Adrenal gland (tissue), 12 donors: Measurements from ENCODE around the gene MYO1E. TPM values are rescaled to one million over a fixed set of nuclear protein-coding genes. Genes with fewer than 3 reads are reported as not detected.

Source experiments
- DNase-seq, 7 donors: peaks; one replicate each; pipeline ENCODE4 v3.0.0-alpha.2; 2019 to 2020
- H3K27ac ChIP-seq, 5 donors: fragments of 200-600 bp; sonication (generic) in 4 of 5; 1 replicate in 3 of 5; 2 replicates in 2 of 5; pipeline versions ENCODE4 v1.5.1 to v1.8.0; 2016 to 2020; ENCODE audit warnings: mild to moderate bottlenecking in 1 of 5
- H3K27me3 ChIP-seq: fragments of 200-600 bp; 2 replicates; pipeline ENCODE4 v1.8.0; 2021
- H3K36me3 ChIP-seq, 2 donors: fragments of 200-600 bp; replicated peaks in 1 of 2; 1 replicate in 1 of 2; 2 replicates in 1 of 2; pipeline versions ENCODE4 v1.5.1 to v1.8.0; 2018 to 2022
- H3K4me1 ChIP-seq, 2 donors: fragments of 200-600 bp; replicated peaks in 1 of 2; 1 replicate in 1 of 2; 2 replicates in 1 of 2; pipeline versions ENCODE4 v1.5.1 to v1.8.0; 2018 to 2021
- H3K4me3 ChIP-seq, 4 donors: fragments of 200-600 bp; sonication (generic) in 3 of 4; one replicate each; pipeline ENCODE4 v1.5.1; 2016 to 2018
- H3K9me3 ChIP-seq, 3 donors: fragments of 200-600 bp; sonication (generic) in 1 of 3; replicated peaks in 1 of 3; 1 replicate in 2 of 3; 2 replicates in 1 of 3; pipeline versions ENCODE4 v1.5.1 to v1.8.0; 2016 to 2021
- CTCF ChIP-seq, 6 experiments: fragments of 450-650 bp in 4 of 6; fragments of 200-600 bp in 2 of 6; sonication (generic) in 1 of 6; IDR thresholded peaks; 1 replicate in 5 of 6; 2 replicates in 1 of 6; pipeline versions ENCODE4 v1.5.1 to v1.8.0; 2016 to 2021; ENCODE audit warnings: antibody characterized with exemption in 6 of 6, mild to moderate bottlenecking in 2 of 6, moderate library complexity in 1 of 6
- POLR2A ChIP-seq, 2 donors: fragments of 450-650 bp; IDR thresholded peaks; one replicate each; pipeline ENCODE4 v1.6.1; 2017; ENCODE audit warnings: antibody characterized with exemption in 2 of 2, mild to moderate bottlenecking in 2 of 2, moderate library complexity in 1 of 2
- WGBS, 4 donors: extraction: QIAGEN DNeasy Blood & Tissue Kit in 2 of 4; methylation state at CpG; one replicate each; pipeline versions ENCODE4 v1.1.5 to v1.1.7; 2013 to 2017; 5-methylcytosine and 5-hydroxymethylcytosine counted together
- intact Hi-C, 2 donors: fragments of 100-400 bp; cut with DNase I; formaldehyde crosslinking; loops; one replicate each; pipeline versions ENCODE4 v1.14.1 to v1.15.0; 2022 to 2023
- polyA plus RNA-seq, 3 donors: library from polyadenylated mRNA; stranded (reverse); fragments of 200-250 nt in 2 of 3; fragments of 350-450 nt in 1 of 3; fragmentation: Illumina TruSeq in 1 of 3; extraction: RNeasy Lipid Tissue Mini Kit (QIAGEN cat#74804) in 1 of 3; gene quantifications; one replicate each; pipeline ENCODE4 v1.2.3, GENCODE V29; 2013 to 2014
- total RNA-seq, 9 donors: library from RNA; depleted of rRNA in 4 of 9; stranded (reverse); fragments of >200 nt in 4 of 9; fragments of 120-200 nt in 1 of 9; fragmentation: NEBNext Ultra II Directional in 1 of 9; extraction: Animal tissue kit (Norgen Biotek cat#: 25700) in 1 of 9; gene quantifications; one replicate each; pipeline versions ENCODE4 v1.1.0 to v1.2.4, GENCODE V29; 2013 to 2023
- donor health status: healthy with polysubstance abuse.
- donor health status: Bipolar disorder and iron deficiency.
- donor health status: DM: yes; HTN: yes; CAD: no.
- donor health status: DM: no; HTN: no; CAD: no.
- donor health status: DM: no; HTN: no; CAD: no.
- donor health status: DM: yes; HTN: yes; CAD: no.

Gene MYO1E
- total and polyA plus RNA-seq, 12 donors = 11.9 to 50.8 (median 26.0) TPM

- H3K4me3 ChIP-seq = no peak overlapping the region
- intact Hi-C loops = no loop called here
- TF ChIP-seq POLR2A (IDR thresholded peaks at IDR 0.05) (no peak), CTCF (IDR thresholded peaks at IDR 0.05) (no peak)
- no peaks in the 10 kb centered on the region for H3K27me3 ChIP-seq
- WGBS, 4 donors = 84 to 91% (median 88%) methylated on average over 4 of the region's 4 CpGs
- H3K9me3 ChIP-seq = no peaks in the 10 kb centered on the region
- no peaks in the 10 kb centered on the region for H3K4me1 ChIP-seq
- no peaks in the 10 kb centered on the region for H3K36me3 ChIP-seq
- DNase-seq = no peak
- H3K27ac ChIP-seq = no peak overlapping the region
Measured at GRCh38 chr15:59329091-59329490, 43.6 kb downstream of the MYO1E start.

GRCh38 chr15:59327942-59328341, 44.7 kb downstream of the MYO1E start:
- Histone ChIP-seq H3K9me3 (no peaks in the 10 kb centered on the region), H3K27ac (no peak overlapping the region), H3K27me3 (no peaks in the 10 kb centered on the region), H3K4me1 (no peaks in the 10 kb centered on the region), H3K4me3 (no peak overlapping the region), H3K36me3 (no peaks in the 10 kb centered on the region)
- TF ChIP-seq CTCF (IDR thresholded peaks at IDR 0.05) (no peak), POLR2A (IDR thresholded peaks at IDR 0.05) (no peak)
- intact Hi-C loops = no loop called here
- 71 to 81% (median 74%) methylated on average over 3 of the region's 3 CpGs for WGBS, 4 donors
- no peak for DNase-seq

GRCh38 chr15:59326856-59327255, 45.8 kb downstream of the MYO1E start:
- Histone ChIP-seq H3K4me3 (no peak overlapping the region), H3K9me3 (no peaks in the 10 kb centered on the region), H3K27me3 (no peaks in the 10 kb centered on the region), H3K4me1 (no peaks in the 10 kb centered on the region), H3K27ac (no peak overlapping the region), H3K36me3 (no peaks in the 10 kb centered on the region)
- intact Hi-C loops = no loop called here
- WGBS, 4 donors = 75 to 91% (median 79%) methylated on average over 6 of the region's 6 CpGs
- TF ChIP-seq CTCF (IDR thresholded peaks at IDR 0.05) = no peak
- TF ChIP-seq POLR2A (IDR thresholded peaks at IDR 0.05) = no peak
- no peak for DNase-seq

- Histone ChIP-seq H3K4me3 (no peak overlapping the region), H3K9me3 (no peaks in the 10 kb centered on the region), H3K36me3 (no peaks in the 10 kb centered on the region), H3K27ac (no peak overlapping the region), H3K27me3 (no peaks in the 10 kb centered on the region), H3K4me1 (no peaks in the 10 kb centered on the region)
- WGBS, 4 donors = 90 to 96% (median 94%) methylated on average over 2 of the region's 2 CpGs
- TF ChIP-seq CTCF (IDR thresholded peaks at IDR 0.05) = no peak
- TF ChIP-seq POLR2A (IDR thresholded peaks at IDR 0.05) = no peak
- intact Hi-C loops = no loop called here
- DNase-seq = no peak
Measured at GRCh38 chr15:59322056-59322759, 50.5 kb downstream of the MYO1E start.
